HAP-1 (cell line): ENCODE data around the gene RASL10B.

Source experiments
- DNase-seq, 2 experiments: peaks; one replicate each; pipeline ENCODE4 v3.0.0-alpha.2; 2016 to 2020; ENCODE audit warnings: low spot score in 2 of 2
- H3K27me3 ChIP-seq: fragments of 250-450 bp; sonication (Bioruptor Pico); 2 replicates; pipeline ENCODE4 v1.5.1; 2020; ENCODE audit warnings: low read depth, mild to moderate bottlenecking, moderate library complexity
- H3K36me3 ChIP-seq: fragments of 250-450 bp; sonication (Bioruptor Pico); replicated peaks from 2 replicates; pipeline ENCODE4 v1.5.1; 2020; ENCODE audit warnings: mild to moderate bottlenecking
- H3K4me1 ChIP-seq: fragments of 250-450 bp; sonication (Bioruptor Pico); 2 replicates; pipeline ENCODE4 v1.5.1; 2020; ENCODE audit warnings: mild to moderate bottlenecking
- H3K4me3 ChIP-seq: fragments of 250-450 bp; sonication (Bioruptor Pico); 2 replicates; pipeline ENCODE4 v1.5.1; 2020; ENCODE audit warnings: mild to moderate bottlenecking, moderate library complexity
- H3K9me3 ChIP-seq: fragments of 250-450 bp; sonication (Bioruptor Pico); 2 replicates; pipeline ENCODE4 v1.5.1; 2020; ENCODE audit warnings: mild to moderate bottlenecking, moderate library complexity
- in situ Hi-C: fragments of 300-500 bp; cut with MboI; formaldehyde crosslinking; loops from 3 replicates; pipeline ENCODE4 v1.14.3; 2020; ENCODE audit warnings: low sequenced_read_pairs, inconsistent platforms, mixed read lengths

RASL10B gene

GRCh38 chr17:35768797-35769196 lies 37.4 kb downstream of the RASL10B start:
- Histone ChIP-seq H3K4me1 (no peaks in the 10 kb centered on the region), H3K9me3 (no peaks in the 10 kb centered on the region), H3K4me3 (no peak overlapping the region), H3K36me3 (no peaks in the 10 kb centered on the region), H3K27me3 (no peaks in the 10 kb centered on the region)
- in situ Hi-C loops: no loop called here
- no peak for DNase-seq

GRCh38 chr17:35769895-35770486 lies 38.6 kb downstream of the RASL10B start:
- Histone ChIP-seq H3K27me3 (no peaks in the 10 kb centered on the region), H3K4me1 (no peaks in the 10 kb centered on the region), H3K4me3 (no peak overlapping the region), H3K36me3 (no peaks in the 10 kb centered on the region), H3K9me3 (no peaks in the 10 kb centered on the region)
- DNase-seq: no peak
- in situ Hi-C loops: no loop called here

GRCh38 chr17:35773129-35773528 lies 41.7 kb downstream of the RASL10B start:
- Histone ChIP-seq H3K4me1 (no peaks in the 10 kb centered on the region), H3K4me3 (no peak overlapping the region), H3K9me3 (no peaks in the 10 kb centered on the region), H3K36me3 (no peaks in the 10 kb centered on the region), H3K27me3 (no peaks in the 10 kb centered on the region)
- in situ Hi-C loops: no loop called here
- no peak for DNase-seq

GRCh38 chr17:35773679-35774425 lies 42.4 kb downstream of the RASL10B start:
- no peak for DNase-seq
- Histone ChIP-seq H3K9me3 (no peaks in the 10 kb centered on the region), H3K4me3 (no peak overlapping the region), H3K36me3 (no peaks in the 10 kb centered on the region), H3K27me3 (no peaks in the 10 kb centered on the region), H3K4me1 (no peaks in the 10 kb centered on the region)
- in situ Hi-C loops: no loop called here

GRCh38 chr17:35774499-35774898 lies 43.1 kb downstream of the RASL10B start:
- Histone ChIP-seq H3K27me3 (no peaks in the 10 kb centered on the region), H3K4me1 (no peaks in the 10 kb centered on the region), H3K36me3 (no peaks in the 10 kb centered on the region), H3K9me3 (no peaks in the 10 kb centered on the region), H3K4me3 (no peak overlapping the region)
- in situ Hi-C loops: no loop called here
- no peak for DNase-seq

GRCh38 chr17:35775039-35775438 lies 43.6 kb downstream of the RASL10B start:
- in situ Hi-C loops: no loop called here

GRCh38 chr17:35775583-35775982 lies 44.1 kb downstream of the RASL10B start:
- no peak overlapping the region for H3K4me3 ChIP-seq
- H3K4me1 ChIP-seq: no peaks in the 10 kb centered on the region
- DNase-seq: no peak
- no peaks in the 10 kb centered on the region for H3K9me3 ChIP-seq
- H3K36me3 ChIP-seq: no peaks in the 10 kb centered on the region
- in situ Hi-C loops: no loop called here
- peaks cover 3% of the 10 kb centered on the region; the same call in 1 of the 2 replicates for H3K27me3 ChIP-seq

More at GRCh38 chr17:35775039-35775438, 43.6 kb downstream of the RASL10B start:
- no peaks in the 10 kb centered on the region for H3K9me3 ChIP-seq
- no peak for DNase-seq
- no peaks in the 10 kb centered on the region for H3K4me1 ChIP-seq
- H3K4me3 ChIP-seq: no peak overlapping the region
- peaks cover under 1% of the 10 kb centered on the region; the same call in 1 of the 2 replicates for H3K27me3 ChIP-seq
- H3K36me3 ChIP-seq: no peaks in the 10 kb centered on the region

- no peaks in the 10 kb centered on the region for H3K9me3 ChIP-seq
- no peaks in the 10 kb centered on the region for H3K36me3 ChIP-seq
- peaks cover 12% of the 10 kb centered on the region for H3K27me3 ChIP-seq
- in situ Hi-C loops: no loop called here
- H3K4me1 ChIP-seq: no peaks in the 10 kb centered on the region
- no peak for DNase-seq
- no peak overlapping the region for H3K4me3 ChIP-seq
These were observed 47.3 kb downstream of the RASL10B start for GRCh38 chr17:35778641-35779196.

GRCh38 chr17:35780950-35781349 lies 49.5 kb downstream of the RASL10B start:
- Histone ChIP-seq H3K4me3 (no peak overlapping the region), H3K36me3 (no peaks in the 10 kb centered on the region), H3K27me3 (peaks cover 12% of the 10 kb centered on the region), H3K4me1 (no peaks in the 10 kb centered on the region), H3K9me3 (no peaks in the 10 kb centered on the region)
- in situ Hi-C loops: no loop called here
- DNase-seq: no peak

GRCh38 chr17:35784895-35785294 lies 53.5 kb downstream of the RASL10B start:
- H3K27me3 ChIP-seq: peaks cover 16% of the 10 kb centered on the region
- in situ Hi-C loops: no loop called here
- no peaks in the 10 kb centered on the region for H3K4me1 ChIP-seq
- H3K4me3 ChIP-seq: no peak overlapping the region
- H3K36me3 ChIP-seq: no peaks in the 10 kb centered on the region
- no peaks in the 10 kb centered on the region for H3K9me3 ChIP-seq
- no peak for DNase-seq

- Histone ChIP-seq H3K27me3 (peaks cover 8% of the 10 kb centered on the region), H3K36me3 (no peaks in the 10 kb centered on the region), H3K9me3 (no peaks in the 10 kb centered on the region), H3K4me3 (no peak overlapping the region), H3K4me1 (no peaks in the 10 kb centered on the region)
- DNase-seq: no peak
- in situ Hi-C loops: no loop called here
These were observed 55.5 kb downstream of the RASL10B start for GRCh38 chr17:35786941-35787432.

GRCh38 chr17:35788477-35789368 lies 57.3 kb downstream of the RASL10B start:
- H3K27me3 ChIP-seq: peaks cover 16% of the 10 kb centered on the region
- H3K9me3 ChIP-seq: no peaks in the 10 kb centered on the region
- no peak for DNase-seq
- in situ Hi-C loops: no loop called here
- no peak overlapping the region for H3K4me3 ChIP-seq
- H3K4me1 ChIP-seq: no peaks in the 10 kb centered on the region
- H3K36me3 ChIP-seq: no peaks in the 10 kb centered on the region

GRCh38 chr17:35790841-35791240 lies 59.4 kb downstream of the RASL10B start:
- Histone ChIP-seq H3K4me1 (no peaks in the 10 kb centered on the region), H3K27me3 (peaks cover 17% of the 10 kb centered on the region), H3K9me3 (no peaks in the 10 kb centered on the region), H3K4me3 (no peak overlapping the region), H3K36me3 (no peaks in the 10 kb centered on the region)
- in situ Hi-C loops: no loop called here
- no peak for DNase-seq
